ENCODE data around the gene TM4SF5.
"Not testable (repeated sequence)": the region's sequence is repeated elsewhere in the genome, so short reads cannot be mapped to it uniquely, and the experiment has no call there.

The TM4SF5 gene

GRCh38 chr17:4818276-4818675 is 46.6 kb downstream of the TM4SF5 start:
- H3K4me3 ChIP-seq (ENCODE audit: control insufficient read depth, low read depth, low read length) = no peak overlapping the region
- TF ChIP-seq CTCF (conservative IDR thresholded peaks at IDR 0.05; ENCODE audit: control insufficient read depth, insufficient read depth, low read depth, low read length) = no peak
- no peak for DNase-seq (ENCODE audit: low read depth)

- TF ChIP-seq CTCF (conservative IDR thresholded peaks at IDR 0.05; ENCODE audit: control insufficient read depth, insufficient read depth, low read depth, low read length) = no peak
- no peak for DNase-seq (ENCODE audit: low read depth)
Measured at GRCh38 chr17:4822835-4823234, 51.1 kb downstream of the TM4SF5 start.

GRCh38 chr17:4823373-4824089 is 51.8 kb downstream of the TM4SF5 start:
- TF ChIP-seq CTCF (conservative IDR thresholded peaks at IDR 0.05; ENCODE audit: control insufficient read depth, insufficient read depth, low read depth, low read length) = no peak
- DNase-seq (ENCODE audit: low read depth) = no peak
- H3K4me3 ChIP-seq (ENCODE audit: control insufficient read depth, low read depth, low read length) = no peak overlapping the region

More at GRCh38 chr17:4822835-4823234, 51.1 kb downstream of the TM4SF5 start:
- no peak overlapping the region for H3K4me3 ChIP-seq (ENCODE audit: control insufficient read depth, low read depth, low read length)

GRCh38 chr17:4827399-4827798 is 55.7 kb downstream of the TM4SF5 start:
- H3K4me3 ChIP-seq (ENCODE audit: control insufficient read depth, low read depth, low read length) = no peak overlapping the region
- no peak for DNase-seq (ENCODE audit: low read depth)
- no peak for TF ChIP-seq CTCF (conservative IDR thresholded peaks at IDR 0.05; ENCODE audit: control insufficient read depth, insufficient read depth, low read depth, low read length)

- peak overlapping the region; percentile 58 for H3K4me3 ChIP-seq (ENCODE audit: control insufficient read depth, low read depth, low read length)
- DNase-seq (ENCODE audit: low read depth) = not testable (repeated sequence)
Measured at GRCh38 chr17:4832829-4833177, 61.1 kb downstream of the TM4SF5 start.

All from fibroblast of mammary gland (primary cell).